ENCODE data around the gene LEP.

LEP gene

DNA sequence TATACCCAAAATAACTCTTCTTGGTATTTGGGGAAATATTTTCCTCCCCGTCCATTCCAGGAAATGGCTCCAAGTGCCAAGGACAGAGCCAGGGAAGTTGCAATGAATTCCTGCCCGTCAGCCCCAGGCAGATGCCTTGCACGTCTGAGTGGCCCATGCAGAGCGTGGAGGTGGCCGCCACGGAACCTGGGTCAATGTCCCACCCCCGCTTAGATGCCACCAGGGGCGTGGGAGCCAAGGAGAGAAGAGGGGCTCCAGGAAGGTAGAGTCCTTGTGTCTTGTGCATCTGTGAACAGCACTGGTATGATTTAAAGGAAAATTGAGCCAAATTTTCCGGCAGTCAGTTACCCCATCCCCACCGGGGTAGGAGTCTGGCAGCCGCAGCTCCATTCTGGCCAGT is 1.6 kb downstream of the LEP start:
- Histone ChIP-seq H4K8ac (ENCODE audit: low read length) (no peak overlapping the region), H3K14ac (ENCODE audit: low read length in 2 of 2) (no peak overlapping the region), H3K4me3 (ENCODE audit: insufficient read depth in 1 of 2, low read depth in 1 of 2, low read length in 2 of 2) (no peak overlapping the region), H3K9ac (ENCODE audit: low read length) (no peak overlapping the region), H3K36me3 (ENCODE audit: control insufficient read depth in 1 of 2, insufficient read depth in 2 of 2, low read depth in 1 of 2, low read length in 2 of 2) (no peaks in the 10 kb centered on the region), H2BK5ac (ENCODE audit: low read depth, low read length, poor library complexity, severe bottlenecking) (no peak overlapping the region), H3K4me2 (ENCODE audit: low read length, poor library complexity, severe bottlenecking) (no peak overlapping the region), H2BK15ac (ENCODE audit: low read depth, poor library complexity, severe bottlenecking) (no peak overlapping the region), H3K79me1 (replicated peaks; ENCODE audit: low read length, poor library complexity, severe bottlenecking) (no peaks in the 10 kb centered on the region), H2AK5ac (ENCODE audit: low read length, severe bottlenecking) (no peak overlapping the region), H2BK120ac (ENCODE audit: low read depth, low read length) (no peak overlapping the region), H2BK12ac (ENCODE audit: low read length in 2 of 2) (no peak overlapping the region), H3K23ac (ENCODE audit: low read length in 2 of 2) (no peak overlapping the region), H2AFZ (ENCODE audit: low read depth, low read length) (no peak overlapping the region), H3K4me1 (ENCODE audit: control insufficient read depth, insufficient read depth, low read depth, low read length) (no peaks in the 10 kb centered on the region), H3K18ac (ENCODE audit: low read depth in 1 of 2, low read length in 2 of 2) (no peak overlapping the region), H3K27me3 (ENCODE audit: control insufficient read depth in 1 of 2, insufficient read depth in 1 of 2, low read length in 2 of 2) (peaks cover 20 to 47% of the 10 kb centered on the region in 2 experiments), H3K4ac (ENCODE audit: low read depth in 1 of 2, low read length in 2 of 2) (no peak overlapping the region), H3K27ac (ENCODE audit: low read length, poor library complexity, severe bottlenecking) (no peak overlapping the region), H4K91ac (ENCODE audit: low read length) (no peak overlapping the region), H3K9me3 (ENCODE audit: control insufficient read depth, low read length) (peaks cover 18% of the 10 kb centered on the region)
- DNase-seq, result no peak
- WGBS, result 90% methylated on average over 11 of the region's 11 CpGs

DNA sequence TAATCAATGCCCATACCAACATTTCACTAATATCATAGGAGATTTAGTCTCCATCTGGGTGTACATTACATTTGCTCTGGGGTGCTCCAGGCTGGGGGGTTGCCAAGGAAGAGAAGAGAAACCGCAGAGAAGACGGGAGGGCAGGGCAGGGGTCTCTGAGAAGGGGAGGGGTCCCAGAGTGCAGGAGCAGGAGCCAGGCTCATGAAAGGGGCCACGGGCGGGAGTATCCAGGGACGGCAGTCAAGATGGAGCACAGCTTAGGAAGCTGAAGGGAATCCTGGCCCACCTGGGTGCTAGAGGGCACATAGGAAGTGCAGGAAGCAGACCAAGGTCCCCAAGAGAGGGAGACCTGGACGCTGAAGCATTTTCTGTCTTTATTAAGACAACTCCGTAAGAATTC is 2.2 kb downstream of the LEP start:
- H3K4me2 ChIP-seq (ENCODE audit: low read length, poor library complexity, severe bottlenecking), result no peak overlapping the region
- no peak overlapping the region for H3K4ac ChIP-seq (ENCODE audit: low read depth in 1 of 2, low read length in 2 of 2)
- H3K23ac ChIP-seq (ENCODE audit: low read length in 2 of 2), result no peak overlapping the region
- H4K8ac ChIP-seq (ENCODE audit: low read length), result no peak overlapping the region
- DNase-seq, result no peak
- no peak overlapping the region for H2BK12ac ChIP-seq (ENCODE audit: low read length in 2 of 2)
- H2AK5ac ChIP-seq (ENCODE audit: low read length, severe bottlenecking), result no peak overlapping the region
- no peaks in the 10 kb centered on the region for H3K4me1 ChIP-seq (ENCODE audit: control insufficient read depth, insufficient read depth, low read depth, low read length)
- no peak overlapping the region for H3K27ac ChIP-seq (ENCODE audit: low read length, poor library complexity, severe bottlenecking)
- H2BK120ac ChIP-seq (ENCODE audit: low read depth, low read length), result no peak overlapping the region
- peaks cover 20 to 47% of the 10 kb centered on the region in 2 experiments for H3K27me3 ChIP-seq (ENCODE audit: control insufficient read depth in 1 of 2, insufficient read depth in 1 of 2, low read length in 2 of 2)
- H4K91ac ChIP-seq (ENCODE audit: low read length), result no peak overlapping the region
- no peak overlapping the region for H3K4me3 ChIP-seq (ENCODE audit: insufficient read depth in 1 of 2, low read depth in 1 of 2, low read length in 2 of 2)
- H3K14ac ChIP-seq (ENCODE audit: low read length in 2 of 2), result no peak overlapping the region
- H3K36me3 ChIP-seq (ENCODE audit: control insufficient read depth in 1 of 2, insufficient read depth in 2 of 2, low read depth in 1 of 2, low read length in 2 of 2), result no peaks in the 10 kb centered on the region
- peaks cover 18% of the 10 kb centered on the region for H3K9me3 ChIP-seq (ENCODE audit: control insufficient read depth, low read length)
- H2BK5ac ChIP-seq (ENCODE audit: low read depth, low read length, poor library complexity, severe bottlenecking), result no peak overlapping the region
- H3K9ac ChIP-seq (ENCODE audit: low read length), result no peak overlapping the region
- H3K79me1 ChIP-seq (replicated peaks; ENCODE audit: low read length, poor library complexity, severe bottlenecking), result no peaks in the 10 kb centered on the region
- no peak overlapping the region for H2BK15ac ChIP-seq (ENCODE audit: low read depth, poor library complexity, severe bottlenecking)
- H2AFZ ChIP-seq (ENCODE audit: low read depth, low read length), result no peak overlapping the region
- 87% methylated on average over 7 of the region's 7 CpGs for WGBS
- no peak overlapping the region for H3K18ac ChIP-seq (ENCODE audit: low read depth in 1 of 2, low read length in 2 of 2)

DNA sequence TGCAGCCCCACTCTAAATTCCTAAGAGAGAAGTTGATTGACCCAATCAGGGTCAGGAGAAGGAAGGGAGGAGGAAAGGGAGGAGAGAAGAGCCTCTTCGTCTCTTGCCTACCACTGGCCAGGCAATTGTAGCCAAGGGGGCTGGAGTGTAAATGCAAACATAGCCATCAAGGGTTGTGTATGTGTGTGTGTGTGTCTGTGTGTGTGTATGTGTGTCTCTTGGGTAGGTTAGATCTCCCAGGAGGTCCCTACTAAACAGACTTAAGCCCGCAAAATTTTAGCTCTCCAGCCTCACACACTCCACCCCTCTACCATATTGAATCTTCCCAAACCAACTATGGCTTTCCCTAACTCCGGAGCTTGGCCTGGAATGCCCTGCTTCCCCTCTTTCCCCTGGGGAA is 3.8 kb downstream of the LEP start:
- Histone ChIP-seq H3K27me3 (ENCODE audit: control insufficient read depth in 1 of 2, insufficient read depth in 1 of 2, low read length in 2 of 2) (peaks cover 33 to 57% of the 10 kb centered on the region in 2 experiments), H2BK12ac (ENCODE audit: low read length in 2 of 2) (no peak overlapping the region), H2AFZ (ENCODE audit: low read depth, low read length) (no peak overlapping the region), H3K18ac (ENCODE audit: low read depth in 1 of 2, low read length in 2 of 2) (no peak overlapping the region), H3K9me3 (ENCODE audit: control insufficient read depth, low read length) (peaks cover 7% of the 10 kb centered on the region), H3K23ac (ENCODE audit: low read length in 2 of 2) (no peak overlapping the region), H3K79me1 (replicated peaks; ENCODE audit: low read length, poor library complexity, severe bottlenecking) (no peaks in the 10 kb centered on the region), H3K4me2 (ENCODE audit: low read length, poor library complexity, severe bottlenecking) (no peak overlapping the region), H3K4me3 (ENCODE audit: insufficient read depth in 1 of 2, low read depth in 1 of 2, low read length in 2 of 2) (no peak overlapping the region), H4K91ac (ENCODE audit: low read length) (no peak overlapping the region), H3K4me1 (ENCODE audit: control insufficient read depth, insufficient read depth, low read depth, low read length) (no peaks in the 10 kb centered on the region), H3K14ac (ENCODE audit: low read length in 2 of 2) (no peak overlapping the region), H2BK5ac (ENCODE audit: low read depth, low read length, poor library complexity, severe bottlenecking) (no peak overlapping the region), H3K9ac (ENCODE audit: low read length) (no peak overlapping the region), H4K8ac (ENCODE audit: low read length) (no peak overlapping the region), H3K36me3 (ENCODE audit: control insufficient read depth in 1 of 2, insufficient read depth in 2 of 2, low read depth in 1 of 2, low read length in 2 of 2) (no peaks in the 10 kb centered on the region), H2BK15ac (ENCODE audit: low read depth, poor library complexity, severe bottlenecking) (no peak overlapping the region), H2BK120ac (ENCODE audit: low read depth, low read length) (no peak overlapping the region), H3K4ac (ENCODE audit: low read depth in 1 of 2, low read length in 2 of 2) (no peak overlapping the region), H3K27ac (ENCODE audit: low read length, poor library complexity, severe bottlenecking) (no peak overlapping the region), H2AK5ac (ENCODE audit: low read length, severe bottlenecking) (no peak overlapping the region)
- DNase-seq, result no peak
- WGBS, result 84% methylated on average over 3 of the region's 3 CpGs

DNA sequence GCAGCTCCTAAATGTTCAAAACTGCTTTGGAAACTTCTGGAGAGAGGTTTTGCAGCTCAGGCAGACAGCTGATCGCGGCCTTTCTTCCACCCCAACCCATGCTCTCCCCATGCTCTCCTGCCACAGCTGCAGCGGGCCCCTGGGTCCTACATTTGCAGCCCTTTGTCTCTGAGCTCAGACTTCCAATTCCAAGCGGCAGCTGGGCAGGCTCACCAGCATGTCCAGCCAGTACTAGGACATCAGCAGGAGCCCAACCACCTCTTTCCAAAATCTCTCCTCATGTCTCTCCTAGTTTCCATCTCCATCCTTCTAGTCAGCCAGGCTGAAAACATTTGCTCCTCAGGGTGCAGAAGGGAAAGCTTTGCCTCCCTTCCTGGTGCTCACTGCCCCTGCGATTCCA is 6.0 kb downstream of the LEP start:
- Histone ChIP-seq H3K36me3 (ENCODE audit: control insufficient read depth in 1 of 2, insufficient read depth in 2 of 2, low read depth in 1 of 2, low read length in 2 of 2) (no peaks in the 10 kb centered on the region), H2BK120ac (ENCODE audit: low read depth, low read length) (no peak overlapping the region), H2AK5ac (ENCODE audit: low read length, severe bottlenecking) (no peak overlapping the region), H3K4me3 (ENCODE audit: insufficient read depth in 1 of 2, low read depth in 1 of 2, low read length in 2 of 2) (no peak overlapping the region), H4K8ac (ENCODE audit: low read length) (no peak overlapping the region), H3K27ac (ENCODE audit: low read length, poor library complexity, severe bottlenecking) (no peak overlapping the region), H3K4me1 (ENCODE audit: control insufficient read depth, insufficient read depth, low read depth, low read length) (no peaks in the 10 kb centered on the region), H3K9ac (ENCODE audit: low read length) (no peak overlapping the region), H3K18ac (ENCODE audit: low read depth in 1 of 2, low read length in 2 of 2) (no peak overlapping the region), H4K91ac (ENCODE audit: low read length) (no peak overlapping the region), H3K79me1 (replicated peaks; ENCODE audit: low read length, poor library complexity, severe bottlenecking) (no peaks in the 10 kb centered on the region), H2BK12ac (ENCODE audit: low read length in 2 of 2) (no peak overlapping the region), H2AFZ (ENCODE audit: low read depth, low read length) (no peak overlapping the region), H3K4ac (ENCODE audit: low read depth in 1 of 2, low read length in 2 of 2) (no peak overlapping the region), H2BK15ac (ENCODE audit: low read depth, poor library complexity, severe bottlenecking) (no peak overlapping the region), H3K9me3 (ENCODE audit: control insufficient read depth, low read length) (no peaks in the 10 kb centered on the region), H3K4me2 (ENCODE audit: low read length, poor library complexity, severe bottlenecking) (no peak overlapping the region), H2BK5ac (ENCODE audit: low read depth, low read length, poor library complexity, severe bottlenecking) (no peak overlapping the region), H3K23ac (ENCODE audit: low read length in 2 of 2) (no peak overlapping the region), H3K27me3 (ENCODE audit: control insufficient read depth in 1 of 2, insufficient read depth in 1 of 2, low read length in 2 of 2) (peaks cover 49 to 57% of the 10 kb centered on the region in 2 experiments), H3K14ac (ENCODE audit: low read length in 2 of 2) (no peak overlapping the region)
- WGBS, result 92% methylated on average over 5 of the region's 5 CpGs
- no peak for DNase-seq
